GM08714 (cell line): ENCODE data around the gene SP7.
"Not testable (repeated sequence)": the region's sequence is repeated elsewhere in the genome, so short reads cannot be mapped to it uniquely, and the experiment has no call there.

Experiments
- H3K4me3 ChIP-seq: fragments of 200-500 bp; sonication (Bioruptor generic); 2 replicates; pipeline ENCODE4 v1.5.1; 2014; ENCODE audit warnings: mild to moderate bottlenecking, low read length, inconsistent platforms
- ZNF274 ChIP-seq: IDR thresholded peaks from 2 replicates; pipeline ENCODE4 v1.6.1; 2012; ENCODE audit warnings: mild to moderate bottlenecking, low read depth, low read length

Gene SP7

DNA sequence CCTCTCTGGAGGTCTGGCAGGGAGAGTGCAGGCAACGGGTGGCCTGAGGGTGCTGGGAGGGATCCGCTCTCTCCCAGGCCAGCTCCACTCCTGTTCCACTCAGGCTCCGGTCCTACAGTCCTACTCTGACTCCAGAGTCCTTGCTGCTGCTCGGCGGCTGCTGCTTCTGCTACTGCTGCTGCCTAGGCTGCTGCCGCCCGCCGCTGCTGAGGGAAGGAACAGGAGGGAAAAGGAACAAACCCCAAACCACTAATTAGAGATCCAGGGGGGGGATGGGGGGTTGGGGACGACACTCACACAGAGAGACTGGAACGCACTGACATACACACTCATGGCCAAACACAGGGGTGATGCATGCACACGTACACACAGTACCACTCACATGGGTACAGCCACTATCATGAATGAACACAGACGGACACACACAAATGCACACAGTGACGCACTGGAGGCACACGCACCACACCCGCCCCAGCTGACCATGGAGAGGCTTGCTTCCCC, at the start of gene SP7:
SP7 (minus strand) TSS at position 174 of the 501 bp plus-strand sequence. CDS start 708 bp downstream, outside the sequence.
- no peak for TF ChIP-seq ZNF274

GRCh38 chr12:53383258-53383657, 47.1 kb upstream of the SP7 start:
- H3K4me3 ChIP-seq: no peak overlapping the region; the same call in 1 of the 2 replicates
- no peak for TF ChIP-seq ZNF274

More for the DNA sequence above, at the start of gene SP7:
- no peak within 1 kb of the TSS for H3K4me3 ChIP-seq

DNA sequence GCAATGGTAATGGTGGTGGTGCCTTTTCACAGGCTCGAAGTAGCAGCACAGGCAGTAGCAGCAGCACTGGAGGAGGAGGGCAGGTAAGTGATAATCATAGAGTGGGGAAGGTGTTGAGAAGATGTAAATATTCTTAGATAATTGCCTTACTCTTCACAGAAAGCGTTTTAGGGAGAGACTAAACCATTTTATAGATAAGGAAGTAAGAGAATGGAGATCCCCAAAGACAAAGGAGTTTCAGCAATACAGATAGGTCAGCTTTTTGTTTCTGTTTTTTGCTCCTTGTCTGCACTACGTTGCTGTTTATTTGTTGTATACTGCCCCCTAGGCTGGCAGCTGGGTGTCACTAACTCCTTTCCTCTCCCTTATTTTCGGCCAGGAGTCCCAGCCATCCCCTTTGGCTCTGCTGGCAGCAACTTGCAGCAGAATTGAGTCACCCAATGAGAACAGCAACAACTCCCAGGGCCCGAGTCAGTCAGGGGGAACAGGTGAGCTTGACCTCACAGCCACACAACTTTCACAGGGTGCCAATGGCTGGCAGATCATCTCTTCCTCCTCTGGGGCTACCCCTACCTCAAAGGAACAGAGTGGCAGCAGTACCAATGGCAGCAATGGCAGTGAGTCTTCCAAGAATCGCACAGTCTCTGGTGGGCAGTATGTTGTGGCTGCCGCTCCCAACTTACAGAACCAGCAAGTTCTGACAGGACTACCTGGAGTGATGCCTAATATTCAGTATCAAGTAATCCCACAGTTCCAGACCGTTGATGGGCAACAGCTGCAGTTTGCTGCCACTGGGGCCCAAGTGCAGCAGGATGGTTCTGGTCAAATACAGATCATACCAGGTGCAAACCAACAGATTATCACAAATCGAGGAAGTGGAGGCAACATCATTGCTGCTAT, 45.8 kb upstream of the SP7 start:
- peak overlapping the region; percentile 81 for H3K4me3 ChIP-seq
- no peak for TF ChIP-seq ZNF274

DNA sequence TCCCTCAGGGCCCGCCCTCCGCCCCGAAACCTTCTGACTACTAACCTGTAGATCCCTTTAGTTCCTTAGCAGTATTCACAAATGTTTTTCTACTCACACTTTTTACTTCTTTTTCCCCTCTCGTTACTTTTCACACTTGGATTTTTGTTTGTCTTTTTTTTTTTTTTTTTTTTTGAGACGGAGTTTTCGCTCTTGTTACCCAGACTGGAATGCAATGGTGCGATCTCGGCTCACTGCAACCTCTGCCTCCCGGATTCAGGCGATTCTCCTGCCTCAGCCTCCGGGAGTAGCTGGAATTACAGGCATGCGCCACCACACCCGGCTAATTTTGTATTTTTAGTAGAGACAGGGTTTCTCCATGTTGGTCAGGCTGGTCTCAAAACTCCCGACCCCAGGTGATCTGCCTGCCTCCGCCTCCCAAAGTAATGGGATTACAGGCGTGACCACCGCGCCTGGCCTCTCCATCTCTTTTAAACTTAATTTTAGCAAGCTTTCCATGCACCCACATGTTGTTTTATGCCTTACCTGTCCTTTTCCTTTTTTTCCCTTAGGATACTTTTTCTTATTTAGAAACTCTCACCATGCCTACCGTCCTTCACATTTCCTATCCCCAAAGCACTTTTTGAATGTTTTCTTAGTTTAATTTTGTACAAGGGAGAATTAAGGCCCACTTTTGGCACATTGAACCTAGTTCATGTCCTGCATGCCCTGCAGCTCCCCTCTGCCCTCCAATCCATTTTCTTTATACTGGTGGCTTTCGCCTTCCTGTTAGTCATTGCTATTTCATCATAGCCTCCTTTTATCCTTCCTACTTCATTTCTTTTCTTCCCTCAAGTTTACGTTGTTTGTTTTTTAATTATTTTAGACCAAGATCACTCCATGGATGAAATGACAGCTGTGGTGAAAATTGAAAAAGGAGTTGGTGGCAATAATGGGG, 44.9 kb upstream of the SP7 start:
- peak overlapping the region; percentile 81 for H3K4me3 ChIP-seq
- no peak for TF ChIP-seq ZNF274

DNA sequence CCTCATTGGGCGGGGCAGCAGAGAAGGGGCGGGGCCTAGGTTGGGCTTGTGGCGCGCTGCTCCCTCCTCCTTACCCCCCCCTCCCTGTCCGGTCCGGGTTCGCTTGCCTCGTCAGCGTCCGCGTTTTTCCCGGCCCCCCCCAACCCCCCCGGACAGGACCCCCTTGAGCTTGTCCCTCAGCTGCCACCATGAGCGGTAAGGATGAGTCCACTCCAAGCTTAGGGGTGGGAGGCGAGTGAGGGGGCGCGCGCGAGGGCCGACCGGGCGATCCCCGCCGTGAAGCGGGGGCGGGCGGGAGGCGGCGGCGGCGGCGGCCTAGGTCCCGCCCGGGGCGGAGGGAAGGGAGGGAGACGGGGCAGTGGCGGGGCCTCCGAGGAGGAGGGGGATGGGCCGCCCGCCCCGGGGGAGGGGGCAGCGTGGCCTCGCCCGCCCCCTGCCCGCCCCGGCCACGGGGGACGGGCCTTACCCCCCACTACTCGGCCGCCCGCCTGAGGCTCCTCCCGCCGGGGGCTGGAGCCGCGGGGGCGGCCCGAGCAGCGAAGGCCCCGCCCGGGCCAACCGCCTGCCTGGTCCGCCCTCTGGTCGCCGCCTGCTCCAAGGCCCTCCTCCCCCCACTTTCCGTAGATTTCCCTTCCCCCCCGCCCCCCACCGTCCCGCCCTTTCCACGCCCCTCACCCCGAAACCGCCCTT, 44.1 kb upstream of the SP7 start, which contains the start of gene SP1:
SP1 (plus strand) TSS at position 73 of the 690 bp plus-strand sequence; CDS start at position 189, 116 bp downstream.
- H3K4me3 ChIP-seq: peak within 1 kb of the TSS; percentile 81
- no peak for TF ChIP-seq ZNF274

DNA sequence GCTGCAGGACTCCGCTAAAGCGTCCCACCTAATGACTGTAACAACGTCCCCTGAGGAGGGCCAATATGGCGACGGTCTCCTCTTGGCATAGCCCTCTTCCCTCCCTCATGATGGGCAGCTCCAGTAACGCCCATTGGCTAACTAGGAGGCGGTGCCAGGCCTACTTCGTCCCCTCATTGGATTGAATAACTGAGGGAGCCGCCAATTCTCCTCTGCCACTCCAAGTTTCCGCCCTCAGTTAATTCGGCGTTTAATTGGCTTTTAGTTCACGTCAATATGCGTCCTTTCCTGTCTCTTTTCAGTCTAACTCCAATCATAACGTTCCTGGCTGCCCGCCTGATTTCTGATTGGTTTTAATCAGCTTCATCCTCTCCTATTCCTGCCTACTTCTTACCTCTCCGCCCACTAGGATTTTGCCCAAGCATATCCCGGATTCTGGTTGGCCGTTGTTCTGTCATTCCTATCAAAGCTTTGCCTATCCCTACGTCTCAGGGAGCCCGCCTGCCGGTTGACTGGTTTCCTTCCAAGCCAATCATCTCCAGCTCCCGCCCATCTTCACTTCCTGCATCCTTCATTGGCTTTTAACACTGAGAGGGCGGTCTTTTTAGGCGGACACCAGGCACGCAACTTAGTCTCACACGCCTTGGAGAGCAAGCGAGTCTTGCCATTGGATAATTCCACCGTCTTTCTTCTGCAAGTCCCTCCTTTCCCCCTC, 43.4 kb upstream of the SP7 start:
- no peak for TF ChIP-seq ZNF274
- peak overlapping the region; percentile 65; the same call in 1 of the 2 replicates for H3K4me3 ChIP-seq

GRCh38 chr12:53378724-53379388, 42.7 kb upstream of the SP7 start:
- peak overlapping the region; percentile 65; the same call in 1 of the 2 replicates for H3K4me3 ChIP-seq
- no peak for TF ChIP-seq ZNF274

DNA sequence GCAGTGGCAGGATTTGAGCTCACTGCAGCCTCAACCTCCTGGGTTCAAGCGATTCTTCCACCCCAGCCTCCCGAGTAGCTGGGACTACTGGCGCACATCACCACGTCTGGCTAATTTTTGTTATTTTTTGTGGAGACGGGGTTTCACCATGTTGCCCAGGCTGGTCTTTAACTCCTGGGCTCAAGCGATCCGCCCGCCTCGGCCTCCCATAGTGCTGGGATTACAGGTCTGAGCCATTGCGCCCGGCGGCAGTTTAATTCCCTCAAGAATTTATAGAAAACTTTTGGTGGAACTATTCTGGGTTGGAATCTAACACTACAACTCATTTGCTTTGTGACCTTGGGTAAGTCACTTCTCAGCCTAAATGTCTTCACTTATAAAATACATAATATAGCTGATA, 42.1 kb upstream of the SP7 start:
- TF ChIP-seq ZNF274: no peak
- no peak overlapping the region for H3K4me3 ChIP-seq

DNA sequence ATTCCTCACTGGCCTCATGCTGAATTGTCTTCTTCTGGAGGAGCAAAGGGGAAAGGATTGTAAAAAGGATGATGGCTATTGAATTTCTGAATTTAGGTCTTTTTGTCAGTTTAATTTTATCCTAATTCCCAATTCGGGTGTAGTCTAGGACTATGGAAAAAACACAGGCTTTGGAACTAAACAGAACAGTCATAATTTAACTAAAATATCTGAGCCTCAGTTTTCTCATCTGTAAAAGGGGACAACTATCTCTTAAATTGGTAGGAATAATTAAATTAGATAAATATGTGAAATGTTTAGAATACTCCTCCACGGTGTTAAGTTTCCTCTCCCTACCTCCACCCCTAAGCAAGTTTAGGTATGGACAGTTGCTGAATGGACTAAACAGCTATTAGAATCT, 40.6 kb upstream of the SP7 start:
- no peak overlapping the region for H3K4me3 ChIP-seq
- TF ChIP-seq ZNF274: no peak

DNA sequence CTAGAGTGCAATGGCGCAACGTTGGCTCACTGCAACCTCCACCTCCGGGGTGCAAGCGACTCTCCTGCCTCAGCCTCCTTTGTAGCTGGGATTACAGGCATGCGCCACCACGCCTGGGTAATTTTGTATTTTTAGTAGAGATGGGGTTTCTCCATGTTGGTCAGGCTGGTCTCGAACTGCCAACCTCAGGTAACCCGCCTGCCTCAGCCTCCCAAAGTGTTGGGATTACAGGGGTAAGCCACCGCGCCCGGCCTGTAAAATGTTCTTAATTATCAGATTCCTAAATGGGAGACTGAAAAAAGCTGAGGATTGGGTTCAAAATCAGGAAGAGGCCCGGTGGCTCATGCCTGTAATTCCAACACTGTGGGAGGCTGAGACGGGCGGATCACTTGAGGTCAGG, 38.1 kb upstream of the SP7 start:
- not testable (repeated sequence) for H3K4me3 ChIP-seq

DNA sequence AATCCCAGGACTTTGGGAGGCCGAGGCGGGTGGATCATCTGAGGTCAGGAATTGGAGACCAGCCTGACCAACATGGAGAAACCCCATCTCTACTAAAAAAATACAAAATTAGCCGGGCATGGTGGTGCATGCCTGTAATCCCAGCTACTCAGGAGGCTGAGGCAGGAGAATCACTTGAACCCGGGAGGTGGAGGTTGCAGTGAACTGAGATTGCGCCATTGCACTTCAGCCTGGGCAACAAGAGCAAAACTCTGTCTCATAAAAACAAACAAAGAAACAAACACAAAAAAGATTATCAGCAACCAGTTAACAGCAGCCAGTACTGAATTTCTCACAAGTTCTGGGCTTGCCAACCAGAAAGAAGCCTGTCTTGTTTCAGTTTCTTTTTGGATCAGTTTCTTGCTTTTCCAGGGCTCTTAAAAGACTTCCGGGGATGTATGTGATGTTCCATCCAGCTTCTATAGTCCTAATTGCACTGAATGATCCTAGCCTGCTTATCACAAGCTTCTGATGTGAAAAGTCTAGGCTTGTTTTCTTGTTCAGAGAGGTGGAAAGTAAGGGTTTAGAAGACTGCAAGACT, 37.5 kb upstream of the SP7 start:
- not testable (repeated sequence) for H3K4me3 ChIP-seq

GRCh38 chr12:53365245-53365904, 29.2 kb upstream of the SP7 start:
- no peak overlapping the region for H3K4me3 ChIP-seq
- TF ChIP-seq ZNF274: no peak

- H3K4me3 ChIP-seq: not testable (repeated sequence)
Measured at GRCh38 chr12:53361638-53362037, 25.5 kb upstream of the SP7 start.
